HG03060 (cell line): ENCODE data around the gene OCIAD1.
"Not testable (repeated sequence)": the region's sequence is repeated elsewhere in the genome, so short reads cannot be mapped to it uniquely, and the experiment has no call there.

ENCODE experiments used
- ATAC-seq: cut with Tn5 transposase; IDR thresholded peaks from one replicate; pipeline ENCODE4 v1.9.1; 2021; ENCODE audit warnings: low read depth, moderate number of reproducible peaks; ENCODE audit not compliant: unreplicated experiment

Gene OCIAD1

GRCh38 chr4:48879561-48880442 is 48.9 kb downstream of the OCIAD1 start:
- ATAC-seq = no peak

GRCh38 chr4:48881646-48882045 is 50.8 kb downstream of the OCIAD1 start:
- not testable (repeated sequence) for ATAC-seq

GRCh38 chr4:48889750-48890149 is 58.9 kb downstream of the OCIAD1 start:
- ATAC-seq = not testable (repeated sequence)

- ATAC-seq = no peak
Observed at GRCh38 chr4:48891028-48891619, 60.2 kb downstream of the OCIAD1 start.

- ATAC-seq = no peak
Observed at GRCh38 chr4:48896845-48897244, 66.0 kb downstream of the OCIAD1 start.

- peak; percentile 90 for ATAC-seq
Observed at GRCh38 chr4:48898733-48899431, 68.0 kb downstream of the OCIAD1 start.

- ATAC-seq = no peak
Observed at GRCh38 chr4:48899432-48899749, 68.5 kb downstream of the OCIAD1 start.

GRCh38 chr4:48899950-48900349 is 69.1 kb downstream of the OCIAD1 start:
- ATAC-seq = no peak

GRCh38 chr4:48901196-48901595 is 70.3 kb downstream of the OCIAD1 start:
- no peak for ATAC-seq

- no peak for ATAC-seq
Observed at GRCh38 chr4:48902266-48902665, 71.4 kb downstream of the OCIAD1 start.

- no peak for ATAC-seq
Observed at GRCh38 chr4:48904101-48904500, 73.2 kb downstream of the OCIAD1 start.

- no peak for ATAC-seq
Observed at GRCh38 chr4:48904541-48905142, 73.8 kb downstream of the OCIAD1 start.

- ATAC-seq = no peak
Observed at GRCh38 chr4:48905363-48906015, 74.6 kb downstream of the OCIAD1 start.

GRCh38 chr4:48906206-48907173 is 75.6 kb downstream of the OCIAD1 start, which contains the start of gene OCIAD2:
OCIAD2 (minus strand) TSS chr4:48906774; CDS start chr4:48904549, 2,225 bp downstream.
- peak; percentile 75 for ATAC-seq

GRCh38 chr4:48907706-48908477 is 77.0 kb downstream of the OCIAD1 start:
- ATAC-seq = no peak

GRCh38 chr4:48908687-48909086 is 77.8 kb downstream of the OCIAD1 start:
- ATAC-seq = no peak

GRCh38 chr4:48909697-48910096 is 78.8 kb downstream of the OCIAD1 start:
- ATAC-seq = no peak

GRCh38 chr4:48910511-48910910 is 79.6 kb downstream of the OCIAD1 start:
- no peak for ATAC-seq
